ENCODE data around the gene MED31. TPM values are rescaled to one million over a fixed set of nuclear protein-coding genes. Genes with fewer than 3 reads are reported as not detected.

Gene MED31
- total RNA-seq, 2 donors from 2014 or later: 19.9 to 25.1 TPM

GRCh38 chr17:6682339-6682738 lies 30.9 kb upstream of the MED31 start:
- Mint-ChIP-seq H3K36me3 (no peaks in the 10 kb centered on the region), H3K9me3 (no peaks in the 10 kb centered on the region), H3K27ac (no peak overlapping the region)
- no peak for DNase-seq (ENCODE audit: low spot score in 2 of 2)
- no peak for ATAC-seq

GRCh38 chr17:6681671-6682070 lies 30.3 kb upstream of the MED31 start:
- ATAC-seq (no peak), DNase-seq (ENCODE audit: low spot score in 2 of 2) (no peak)
- Mint-ChIP-seq H3K27ac (no peak overlapping the region), H3K9me3 (no peaks in the 10 kb centered on the region), H3K36me3 (no peaks in the 10 kb centered on the region)

- H3K9me3 Mint-ChIP-seq: no peaks in the 10 kb centered on the region
- no peak for DNase-seq (ENCODE audit: low spot score in 2 of 2)
These were observed 29.8 kb upstream of the MED31 start for GRCh38 chr17:6681176-6681575.

GRCh38 chr17:6679241-6679640 lies 27.8 kb upstream of the MED31 start:
- Mint-ChIP-seq H3K27ac (no peak overlapping the region), H3K36me3 (no peaks in the 10 kb centered on the region), H3K9me3 (no peaks in the 10 kb centered on the region)
- ATAC-seq (no peak), DNase-seq (ENCODE audit: low spot score in 2 of 2) (no peak)

More at GRCh38 chr17:6681176-6681575, 29.8 kb upstream of the MED31 start:
- H3K36me3 Mint-ChIP-seq: no peaks in the 10 kb centered on the region
- no peak overlapping the region for H3K27ac Mint-ChIP-seq
- ATAC-seq: no peak

- Mint-ChIP-seq H3K27ac (no peak overlapping the region), H3K36me3 (no peaks in the 10 kb centered on the region), H3K9me3 (no peaks in the 10 kb centered on the region)
- DNase-seq (ENCODE audit: low spot score in 2 of 2): no peak
- ATAC-seq: no peak
These were observed 26.5 kb upstream of the MED31 start for GRCh38 chr17:6677946-6678345.

- no peak overlapping the region for H3K27ac Mint-ChIP-seq
- DNase-seq (ENCODE audit: low spot score in 2 of 2) (no peak), ATAC-seq (peak; percentile 37 to 61)
- H3K9me3 Mint-ChIP-seq: no peaks in the 10 kb centered on the region
- no peaks in the 10 kb centered on the region for H3K36me3 Mint-ChIP-seq
These were observed 25.9 kb upstream of the MED31 start for GRCh38 chr17:6677158-6677831.

GRCh38 chr17:6676802-6677157 lies 25.4 kb upstream of the MED31 start:
- no peaks in the 10 kb centered on the region for H3K9me3 Mint-ChIP-seq
- no peak overlapping the region for H3K27ac Mint-ChIP-seq
- DNase-seq (ENCODE audit: low spot score in 2 of 2) (no peak), ATAC-seq (no peak)
- no peaks in the 10 kb centered on the region for H3K36me3 Mint-ChIP-seq

GRCh38 chr17:6675201-6675825 lies 23.9 kb upstream of the MED31 start:
- H3K9me3 Mint-ChIP-seq: no peaks in the 10 kb centered on the region
- H3K27ac Mint-ChIP-seq: no peak overlapping the region
- no peaks in the 10 kb centered on the region for H3K36me3 Mint-ChIP-seq
- DNase-seq (ENCODE audit: low spot score in 2 of 2): no peak
- ATAC-seq: no peak

- Mint-ChIP-seq H3K36me3 (no peaks in the 10 kb centered on the region), H3K9me3 (no peaks in the 10 kb centered on the region), H3K27ac (no peak overlapping the region)
- DNase-seq (ENCODE audit: low spot score in 2 of 2) (no peak), ATAC-seq (no peak)
These were observed 23.2 kb upstream of the MED31 start for GRCh38 chr17:6674586-6674985.

- no peaks in the 10 kb centered on the region for H3K36me3 Mint-ChIP-seq
- no peak for ATAC-seq
- H3K9me3 Mint-ChIP-seq: no peaks in the 10 kb centered on the region
- DNase-seq (ENCODE audit: low spot score in 2 of 2): no peak
- peak overlapping the region in 1 of 2 donors; percentile 48 for H3K27ac Mint-ChIP-seq
These were observed 20.0 kb upstream of the MED31 start for GRCh38 chr17:6671431-6671830.

- no peaks in the 10 kb centered on the region for H3K9me3 Mint-ChIP-seq
- H3K27ac Mint-ChIP-seq: peak overlapping the region in 1 of 2 donors; percentile 48
- DNase-seq (ENCODE audit: low spot score in 2 of 2): no peak
- H3K36me3 Mint-ChIP-seq: no peaks in the 10 kb centered on the region
- ATAC-seq: no peak
These were observed 19.6 kb upstream of the MED31 start for GRCh38 chr17:6670999-6671398.

GRCh38 chr17:6670571-6670970 lies 19.2 kb upstream of the MED31 start:
- DNase-seq (ENCODE audit: low spot score in 2 of 2): no peak
- no peaks in the 10 kb centered on the region for H3K9me3 Mint-ChIP-seq
- no peak for ATAC-seq
- H3K27ac Mint-ChIP-seq: peak overlapping the region in 1 of 2 donors; percentile 48
- H3K36me3 Mint-ChIP-seq: no peaks in the 10 kb centered on the region

- peak in 1 of 2 donors; percentile 47 for ATAC-seq
- DNase-seq (ENCODE audit: low spot score in 2 of 2): no peak
- Mint-ChIP-seq H3K27ac (no peak overlapping the region), H3K36me3 (no peaks in the 10 kb centered on the region), H3K9me3 (no peaks in the 10 kb centered on the region)
These were observed 18.2 kb upstream of the MED31 start for GRCh38 chr17:6669479-6670212.

- no peak overlapping the region for H3K27ac Mint-ChIP-seq
- H3K9me3 Mint-ChIP-seq: no peaks in the 10 kb centered on the region
- H3K36me3 Mint-ChIP-seq: no peaks in the 10 kb centered on the region
- ATAC-seq: no peak
- no peak for DNase-seq (ENCODE audit: low spot score in 2 of 2)
These were observed 17.5 kb upstream of the MED31 start for GRCh38 chr17:6668727-6669425.

- DNase-seq (ENCODE audit: low spot score in 2 of 2) (no peak), ATAC-seq (no peak)
- no peak overlapping the region for H3K27ac Mint-ChIP-seq
- H3K9me3 Mint-ChIP-seq: no peaks in the 10 kb centered on the region
- no peaks in the 10 kb centered on the region for H3K36me3 Mint-ChIP-seq
These were observed 16.8 kb upstream of the MED31 start for GRCh38 chr17:6668219-6668618.

GRCh38 chr17:6667516-6667915 lies 16.1 kb upstream of the MED31 start:
- no peak for DNase-seq (ENCODE audit: low spot score in 2 of 2)
- ATAC-seq: no peak
- Mint-ChIP-seq H3K36me3 (no peaks in the 10 kb centered on the region), H3K9me3 (no peaks in the 10 kb centered on the region), H3K27ac (no peak overlapping the region)

- no peak for DNase-seq (ENCODE audit: low spot score in 2 of 2)
- Mint-ChIP-seq H3K27ac (no peak overlapping the region), H3K9me3 (no peaks in the 10 kb centered on the region), H3K36me3 (no peaks in the 10 kb centered on the region)
- no peak for ATAC-seq
These were observed 15.2 kb upstream of the MED31 start for GRCh38 chr17:6666557-6666956.
